ENCODE results near the gene ARPC5.
A peak's percentile ranks its signal among the peaks of the same experiment; 100 is the strongest.

The ARPC5 gene

DNA sequence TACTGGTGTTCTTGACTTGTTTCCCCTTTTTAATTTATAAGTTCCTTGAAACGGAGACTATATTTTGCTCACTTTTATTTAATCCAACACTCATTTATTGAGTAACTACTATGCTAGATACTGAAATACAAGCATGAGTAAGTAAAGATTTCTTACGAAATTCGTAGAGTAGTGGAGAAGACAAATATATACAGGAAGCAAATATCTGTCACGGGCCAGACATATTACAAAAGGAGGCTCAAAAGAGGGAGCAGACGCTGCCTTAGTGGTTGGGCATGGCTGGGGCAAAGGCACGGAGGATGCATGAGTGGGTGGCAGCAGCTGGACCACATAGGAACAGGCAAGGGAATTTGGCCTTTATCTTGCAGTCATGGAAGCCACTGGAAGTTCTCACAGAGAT lies 52.1 kb downstream of the ARPC5 start:
- peak overlapping the region; percentile 95 for H3K27ac Mint-ChIP-seq
- H3K27me3 Mint-ChIP-seq = no peaks in the 10 kb centered on the region
- intact Hi-C loops (cut with micrococcal nuclease) = loop anchor here (5.0 kb wide), 1 partner anchor 49 kb away; no protein-coding TSS in a partner anchor
- H3K9me3 Mint-ChIP-seq = no peaks in the 10 kb centered on the region
- H3K36me3 Mint-ChIP-seq (ENCODE audit: low read depth) = peaks cover 100% of the 10 kb centered on the region
- H3K4me3 Mint-ChIP-seq = peak overlapping the region; percentile 63
- H3K4me1 Mint-ChIP-seq (ENCODE audit: low read depth) = peaks cover 74% of the 10 kb centered on the region

DNA sequence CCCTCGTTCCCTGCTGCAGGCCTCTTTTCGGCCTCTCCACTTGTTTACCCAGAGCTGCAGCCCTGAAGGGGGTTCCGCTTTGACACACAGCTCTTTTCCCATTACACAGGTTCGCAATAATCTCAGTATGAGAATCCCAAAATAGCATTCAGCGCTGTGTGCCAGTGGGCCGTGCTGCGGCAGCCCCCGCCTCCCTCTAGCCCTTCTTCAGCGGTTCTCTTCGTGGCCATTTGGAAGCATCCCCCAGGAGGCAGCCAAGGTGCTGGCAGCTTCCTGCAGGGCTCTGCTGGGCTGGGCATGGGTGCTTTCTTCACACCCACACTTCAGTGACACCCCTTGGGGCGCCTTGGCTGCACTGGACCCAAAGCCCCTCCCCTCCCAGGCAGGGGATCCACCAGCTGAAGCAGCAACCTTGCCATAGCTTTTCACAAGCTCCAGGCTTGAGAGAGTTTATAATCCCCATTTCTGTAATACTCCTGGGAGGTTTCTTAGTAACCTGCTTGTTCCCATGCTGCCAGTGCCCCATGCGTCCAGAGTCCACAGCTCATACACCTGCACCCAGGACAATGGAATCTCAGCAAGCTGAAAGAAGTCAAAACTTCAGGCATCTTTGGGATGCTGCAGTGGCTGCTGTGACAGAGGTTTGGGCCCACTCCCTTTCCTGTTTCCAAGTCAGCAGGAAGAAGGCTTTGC lies 53.4 kb downstream of the ARPC5 start:
- intact Hi-C loops (cut with micrococcal nuclease) = loop anchor here (5.0 kb wide), 1 partner anchor 50 kb away; no protein-coding TSS in a partner anchor
- H3K27me3 Mint-ChIP-seq = no peaks in the 10 kb centered on the region
- H3K9me3 Mint-ChIP-seq = no peaks in the 10 kb centered on the region
- peak overlapping the region; percentile 64 for H3K4me3 Mint-ChIP-seq
- peak overlapping the region; percentile 95 for H3K27ac Mint-ChIP-seq
- H3K36me3 Mint-ChIP-seq (ENCODE audit: low read depth) = peaks cover 100% of the 10 kb centered on the region
- H3K4me1 Mint-ChIP-seq (ENCODE audit: low read depth) = peaks cover 85% of the 10 kb centered on the region

DNA sequence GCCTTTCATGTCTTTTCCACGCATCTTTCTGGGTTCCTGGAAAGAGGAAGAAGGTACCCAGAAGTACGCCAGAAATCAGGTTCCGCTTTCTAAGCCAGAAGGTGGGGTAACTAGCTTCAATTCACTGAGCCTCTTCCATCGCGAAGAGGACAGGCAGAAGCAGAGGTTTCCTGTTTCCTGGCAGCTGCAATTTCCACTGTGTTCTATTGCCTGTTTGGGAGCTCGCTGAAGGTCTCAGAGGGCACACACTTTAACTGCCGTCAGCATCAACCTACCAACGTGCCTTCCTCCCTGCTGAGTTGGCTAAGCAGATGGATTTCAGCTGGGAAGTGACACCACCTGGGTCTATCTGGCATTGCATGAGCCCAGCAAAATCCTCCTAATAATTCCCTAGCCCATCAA lies 55.3 kb downstream of the ARPC5 start:
- H3K4me3 Mint-ChIP-seq = peak overlapping the region; percentile 50
- H3K36me3 Mint-ChIP-seq (ENCODE audit: low read depth) = peaks cover 100% of the 10 kb centered on the region
- H3K9me3 Mint-ChIP-seq = no peaks in the 10 kb centered on the region
- intact Hi-C loops (cut with micrococcal nuclease) = loop anchor here (1.0 to 5.0 kb wide), 3 partner anchors 10 to 52 kb away; partner anchors contain the start of gene NCF2
- H3K27ac Mint-ChIP-seq = peak overlapping the region; percentile 95
- peaks cover 92% of the 10 kb centered on the region for H3K4me1 Mint-ChIP-seq (ENCODE audit: low read depth)
- no peaks in the 10 kb centered on the region for H3K27me3 Mint-ChIP-seq

DNA sequence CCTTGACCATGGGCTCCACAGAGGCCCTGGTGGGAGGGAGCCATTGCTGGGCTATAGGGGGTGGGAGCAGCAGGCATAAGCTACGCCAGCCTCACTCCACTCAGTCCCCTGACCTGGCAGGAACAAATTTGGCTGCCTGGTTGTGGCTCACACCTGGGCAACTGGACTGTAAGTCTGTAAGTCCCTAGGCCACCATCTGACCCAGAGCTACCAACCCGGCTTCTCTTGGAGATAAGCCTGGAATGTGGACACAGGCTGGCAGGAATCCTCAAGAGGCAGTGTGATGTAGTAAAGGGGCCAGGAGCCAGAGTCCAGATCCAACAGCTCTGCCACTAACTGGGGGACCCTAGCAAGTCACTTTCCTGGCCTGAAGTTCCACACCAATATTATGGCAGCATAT lies 56.7 kb downstream of the ARPC5 start:
- no peaks in the 10 kb centered on the region for H3K27me3 Mint-ChIP-seq
- peaks cover 100% of the 10 kb centered on the region for H3K36me3 Mint-ChIP-seq (ENCODE audit: low read depth)
- H3K27ac Mint-ChIP-seq = peak overlapping the region; percentile 95
- peaks cover 91% of the 10 kb centered on the region for H3K4me1 Mint-ChIP-seq (ENCODE audit: low read depth)
- H3K4me3 Mint-ChIP-seq = peak overlapping the region; percentile 20
- H3K9me3 Mint-ChIP-seq = no peaks in the 10 kb centered on the region
- intact Hi-C loops (cut with micrococcal nuclease) = no loop called here

DNA sequence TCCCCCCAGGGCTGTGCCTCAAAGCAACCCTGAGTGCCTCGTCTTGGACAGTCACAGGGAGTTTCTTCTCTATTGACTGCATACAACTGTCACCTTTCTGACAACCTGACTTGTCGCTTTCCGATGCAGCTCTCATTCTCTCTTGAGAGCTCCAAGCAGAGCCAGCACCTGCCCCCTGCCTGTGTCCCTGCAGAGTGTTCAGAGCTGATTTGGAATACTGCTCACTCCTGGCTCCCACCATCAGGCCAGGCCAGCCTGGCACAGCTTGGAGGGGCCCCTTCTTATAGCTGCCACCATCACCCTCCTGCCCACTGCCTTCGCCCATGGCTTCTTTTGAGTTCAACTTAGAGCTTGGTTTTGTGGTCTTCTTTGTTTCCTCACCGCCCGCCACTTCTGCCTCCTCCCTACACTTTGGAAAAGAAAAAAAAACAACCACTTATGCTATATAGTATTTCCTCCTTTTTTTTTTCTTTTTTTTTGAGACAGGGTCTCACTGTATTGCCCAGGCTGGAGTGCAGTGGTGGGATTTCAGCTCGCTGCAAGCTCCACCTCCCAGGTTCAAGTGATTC lies 57.6 kb downstream of the ARPC5 start:
- Mint-ChIP-seq H3K36me3 (ENCODE audit: low read depth) (peaks cover 100% of the 10 kb centered on the region), H3K27ac (peak overlapping the region; percentile 95), H3K9me3 (no peaks in the 10 kb centered on the region), H3K4me1 (ENCODE audit: low read depth) (peaks cover 90% of the 10 kb centered on the region), H3K27me3 (no peaks in the 10 kb centered on the region), H3K4me3 (peak overlapping the region; percentile 61)
- intact Hi-C loops (cut with micrococcal nuclease) = no loop called here

DNA sequence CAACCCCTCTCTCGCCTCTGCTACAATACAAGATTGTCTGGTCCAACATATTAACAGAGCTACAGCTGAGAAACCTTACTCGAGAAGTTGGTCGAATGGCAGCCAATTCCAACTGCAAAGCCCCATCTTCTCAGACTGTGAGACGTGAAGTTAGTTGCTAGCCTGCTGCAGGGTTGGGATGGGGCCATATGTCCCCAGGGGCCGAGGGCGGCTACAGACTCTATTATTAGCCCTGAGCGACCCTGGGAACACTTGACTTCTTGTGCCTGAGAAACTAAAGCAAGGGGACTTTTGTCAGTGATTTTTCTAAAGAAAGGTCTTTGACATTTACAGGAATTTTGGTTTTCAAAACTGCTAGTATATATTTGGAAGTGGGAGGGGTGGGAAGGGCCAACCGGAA lies 59.0 kb downstream of the ARPC5 start:
- Mint-ChIP-seq H3K27me3 (no peaks in the 10 kb centered on the region), H3K4me3 (peak overlapping the region; percentile 37), H3K36me3 (ENCODE audit: low read depth) (peaks cover 100% of the 10 kb centered on the region), H3K4me1 (ENCODE audit: low read depth) (peaks cover 90% of the 10 kb centered on the region), H3K9me3 (no peaks in the 10 kb centered on the region), H3K27ac (peak overlapping the region; percentile 86)
- intact Hi-C loops (cut with micrococcal nuclease) = no loop called here

DNA sequence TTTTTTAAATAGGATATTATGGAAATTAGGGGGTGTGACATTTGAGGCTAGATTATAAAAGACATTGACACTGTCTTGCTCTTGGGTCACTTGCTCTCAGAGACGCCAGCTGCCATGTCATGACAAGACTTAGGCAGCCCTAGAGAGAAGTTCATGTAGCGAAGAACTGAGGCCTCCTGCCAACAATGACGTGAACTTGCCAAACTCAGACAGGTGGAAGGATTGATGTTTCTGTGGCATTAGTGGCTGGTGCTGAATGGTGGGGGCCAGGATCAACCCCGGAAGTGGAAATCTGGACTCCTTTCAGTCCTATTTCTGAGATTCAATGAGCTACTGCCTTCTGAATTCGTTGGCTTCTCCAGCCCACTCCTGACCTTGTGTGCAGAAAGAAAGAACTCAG lies 60.0 kb downstream of the ARPC5 start:
- H3K36me3 Mint-ChIP-seq (ENCODE audit: low read depth) = peaks cover 100% of the 10 kb centered on the region
- intact Hi-C loops (cut with micrococcal nuclease) = no loop called here
- H3K4me1 Mint-ChIP-seq (ENCODE audit: low read depth) = peaks cover 90% of the 10 kb centered on the region
- no peaks in the 10 kb centered on the region for H3K27me3 Mint-ChIP-seq
- no peak overlapping the region for H3K4me3 Mint-ChIP-seq
- no peaks in the 10 kb centered on the region for H3K9me3 Mint-ChIP-seq
- peak overlapping the region; percentile 86 for H3K27ac Mint-ChIP-seq

DNA sequence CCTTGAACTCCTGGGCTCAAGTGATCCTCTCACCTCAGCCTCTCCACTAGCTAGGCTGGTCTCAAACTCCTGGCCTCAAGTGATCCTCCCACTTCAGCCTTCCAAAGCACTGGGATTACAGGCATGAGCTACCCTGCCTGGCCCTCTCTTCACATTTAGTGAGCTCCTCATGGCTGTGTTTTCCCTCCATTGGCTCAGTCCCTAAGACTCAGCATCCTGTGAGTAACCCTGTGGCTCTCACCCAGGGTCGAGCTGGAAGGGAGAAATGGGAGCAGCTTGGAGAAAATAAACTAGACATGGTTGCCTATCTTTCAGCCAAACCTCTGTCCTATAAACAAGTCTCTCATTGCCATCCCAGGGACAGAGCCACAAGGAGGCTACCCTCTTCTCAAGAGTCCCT lies 62.9 kb downstream of the ARPC5 start:
- intact Hi-C loops (cut with micrococcal nuclease) = no loop called here
- Mint-ChIP-seq H3K4me1 (ENCODE audit: low read depth) (peaks cover 92% of the 10 kb centered on the region), H3K27me3 (no peaks in the 10 kb centered on the region), H3K36me3 (ENCODE audit: low read depth) (peaks cover 100% of the 10 kb centered on the region), H3K4me3 (no peak overlapping the region), H3K9me3 (no peaks in the 10 kb centered on the region), H3K27ac (peak overlapping the region; percentile 86)

DNA sequence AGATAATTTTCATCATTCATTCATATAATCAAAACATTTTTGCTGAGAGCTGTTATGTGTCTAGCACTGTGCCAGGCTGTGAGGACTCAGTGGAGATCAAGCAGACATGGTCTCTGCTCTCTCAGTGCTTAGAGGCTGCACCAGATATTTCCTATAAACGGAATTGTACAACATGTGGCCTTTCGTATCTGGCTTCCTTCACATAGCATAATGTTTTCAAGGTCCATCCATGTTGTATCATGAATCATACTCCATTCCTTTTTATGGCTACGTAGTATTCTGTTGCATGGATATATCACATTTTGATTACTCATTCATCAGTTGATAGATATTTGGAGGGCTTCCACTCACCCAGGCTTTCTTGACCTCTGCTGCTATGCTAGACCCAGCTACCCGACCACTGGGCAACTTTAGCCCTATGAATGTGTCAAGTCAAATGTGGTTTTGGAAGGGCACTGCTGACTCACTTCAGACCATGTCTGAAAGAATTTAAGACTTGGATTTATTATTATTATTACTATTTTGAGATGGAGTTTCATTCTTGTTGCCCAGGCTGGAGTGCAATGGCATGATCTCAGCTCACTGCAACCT lies 63.8 kb downstream of the ARPC5 start:
- no peaks in the 10 kb centered on the region for H3K9me3 Mint-ChIP-seq
- peaks cover 100% of the 10 kb centered on the region for H3K36me3 Mint-ChIP-seq (ENCODE audit: low read depth)
- H3K4me1 Mint-ChIP-seq (ENCODE audit: low read depth) = peaks cover 92% of the 10 kb centered on the region
- intact Hi-C loops (cut with micrococcal nuclease) = no loop called here
- no peak overlapping the region for H3K4me3 Mint-ChIP-seq
- no peaks in the 10 kb centered on the region for H3K27me3 Mint-ChIP-seq
- peak overlapping the region; percentile 86 for H3K27ac Mint-ChIP-seq

All from dendritic cell treated with granulocyte-macrophage colony-stimulating factor and Interleukin-4, amounts not matched to agents 40 ng/mL and 50 ng/mL, for 4 days (primary cell).